Activated naive CD4-positive, alpha-beta T cell treated with anti-CD3 and anti-CD28 coated beads for 36 hours (primary cell): ENCODE data around the gene EFEMP1. TPM values are rescaled to one million over a fixed set of nuclear protein-coding genes. Genes with fewer than 3 reads are reported as not detected.
"Not testable (repeated sequence)": the region's sequence is repeated elsewhere in the genome, so short reads cannot be mapped to it uniquely, and the experiment has no call there.

Experiments
- CTCF ChIA-PET: fragments of 350-600 bp; sonication (Branson Sonifier 250); formaldehyde crosslinking; loops from one replicate; lab custom pipeline; 2021; ENCODE audit warnings: antibody characterized with exemption; lab: Charles Lee
- DNase-seq: peaks from one replicate; pipeline ENCODE4 v3.0.0-alpha.2; 2020
- H3K27ac Mint-ChIP-seq: one replicate; pipeline ENCODE4 v1.8.0; 2021; ENCODE audit warnings: mild to moderate bottlenecking, mixed read lengths
- H3K27me3 Mint-ChIP-seq: one replicate; pipeline ENCODE4 v1.8.0; 2021; ENCODE audit warnings: low read depth, mixed read lengths
- H3K36me3 Mint-ChIP-seq: one replicate; pipeline ENCODE4 v1.8.0; 2021; ENCODE audit warnings: low read depth, mixed read lengths
- H3K4me1 Mint-ChIP-seq: one replicate; pipeline ENCODE4 v1.8.0; 2021; ENCODE audit warnings: low read depth, mixed read lengths
- H3K4me3 Mint-ChIP-seq: one replicate; pipeline ENCODE4 v1.8.0; 2021; ENCODE audit warnings: mild to moderate bottlenecking, moderate library complexity, mixed read lengths
- H3K9me3 Mint-ChIP-seq: one replicate; pipeline ENCODE4 v1.8.0; 2021; ENCODE audit warnings: mixed read lengths
- intact Hi-C: fragments of 100-400 bp; cut with micrococcal nuclease; formaldehyde crosslinking; loops from one replicate; pipeline ENCODE4 v1.15.1; 2023
- total RNA-seq, 2 experiments: library from RNA; stranded (reverse); gene quantifications; one replicate each; pipeline ENCODE4 v1.2.3, GENCODE V29; 2021

EFEMP1 gene
- total RNA-seq, 2 experiments from 2014 or later = not detected

GRCh38 chr2:55844986-55845385 lies 78.6 kb downstream of the EFEMP1 start:
- Mint-ChIP-seq H3K36me3 (no peaks in the 10 kb centered on the region), H3K4me3 (no peak overlapping the region), H3K9me3 (no peaks in the 10 kb centered on the region), H3K27me3 (no peaks in the 10 kb centered on the region), H3K4me1 (no peaks in the 10 kb centered on the region), H3K27ac (no peak overlapping the region)
- CTCF ChIA-PET = no interaction called here
- intact Hi-C loops = no loop called here
- no peak for DNase-seq

GRCh38 chr2:55843994-55844345 lies 79.6 kb downstream of the EFEMP1 start:
- no peaks in the 10 kb centered on the region for H3K36me3 Mint-ChIP-seq
- CTCF ChIA-PET = no interaction called here
- H3K27ac Mint-ChIP-seq = no peak overlapping the region
- intact Hi-C loops = no loop called here
- no peaks in the 10 kb centered on the region for H3K9me3 Mint-ChIP-seq
- H3K4me3 Mint-ChIP-seq = no peak overlapping the region
- H3K4me1 Mint-ChIP-seq = no peaks in the 10 kb centered on the region
- no peaks in the 10 kb centered on the region for H3K27me3 Mint-ChIP-seq
- DNase-seq = no peak

GRCh38 chr2:55843096-55843993 lies 80.2 kb downstream of the EFEMP1 start:
- no peak overlapping the region for H3K27ac Mint-ChIP-seq
- DNase-seq = no peak
- no peaks in the 10 kb centered on the region for H3K4me1 Mint-ChIP-seq
- H3K36me3 Mint-ChIP-seq = no peaks in the 10 kb centered on the region
- H3K9me3 Mint-ChIP-seq = no peaks in the 10 kb centered on the region
- no peak overlapping the region for H3K4me3 Mint-ChIP-seq
- H3K27me3 Mint-ChIP-seq = no peaks in the 10 kb centered on the region
- intact Hi-C loops = no loop called here
- CTCF ChIA-PET = no interaction called here

GRCh38 chr2:55842046-55842445 lies 81.5 kb downstream of the EFEMP1 start:
- H3K4me1 Mint-ChIP-seq = no peaks in the 10 kb centered on the region
- no peaks in the 10 kb centered on the region for H3K27me3 Mint-ChIP-seq
- intact Hi-C loops = no loop called here
- H3K36me3 Mint-ChIP-seq = no peaks in the 10 kb centered on the region
- H3K4me3 Mint-ChIP-seq = no peak overlapping the region
- no peaks in the 10 kb centered on the region for H3K9me3 Mint-ChIP-seq
- no peak overlapping the region for H3K27ac Mint-ChIP-seq
- no peak for DNase-seq
- CTCF ChIA-PET = no interaction called here

GRCh38 chr2:55840460-55840859 lies 83.1 kb downstream of the EFEMP1 start:
- no peaks in the 10 kb centered on the region for H3K27me3 Mint-ChIP-seq
- no peaks in the 10 kb centered on the region for H3K9me3 Mint-ChIP-seq
- no peak overlapping the region for H3K27ac Mint-ChIP-seq
- H3K4me1 Mint-ChIP-seq = no peaks in the 10 kb centered on the region
- intact Hi-C loops = no loop called here
- CTCF ChIA-PET = no interaction called here
- no peak overlapping the region for H3K4me3 Mint-ChIP-seq
- H3K36me3 Mint-ChIP-seq = no peaks in the 10 kb centered on the region
- no peak for DNase-seq

- Mint-ChIP-seq H3K4me1 (no peaks in the 10 kb centered on the region), H3K27me3 (no peaks in the 10 kb centered on the region), H3K9me3 (no peaks in the 10 kb centered on the region), H3K36me3 (no peaks in the 10 kb centered on the region), H3K4me3 (no peak overlapping the region), H3K27ac (no peak overlapping the region)
- CTCF ChIA-PET = no interaction called here
- intact Hi-C loops = no loop called here
- DNase-seq = no peak
Measured at GRCh38 chr2:55839182-55839819, 84.3 kb downstream of the EFEMP1 start.

- Mint-ChIP-seq H3K36me3 (no peaks in the 10 kb centered on the region), H3K4me1 (no peaks in the 10 kb centered on the region), H3K4me3 (no peak overlapping the region), H3K27me3 (no peaks in the 10 kb centered on the region), H3K9me3 (no peaks in the 10 kb centered on the region), H3K27ac (no peak overlapping the region)
- no peak for DNase-seq
- intact Hi-C loops = no loop called here
- CTCF ChIA-PET = no interaction called here
Measured at GRCh38 chr2:55838653-55839052, 84.9 kb downstream of the EFEMP1 start.

- H3K4me1 Mint-ChIP-seq, CTCF ChIA-PET, H3K9me3 Mint-ChIP-seq, H3K27me3 Mint-ChIP-seq, H3K27ac Mint-ChIP-seq, H3K4me3 Mint-ChIP-seq, intact Hi-C loops, H3K36me3 Mint-ChIP-seq, DNase-seq: not testable (repeated sequence)
Measured at GRCh38 chr2:55838117-55838516, 85.5 kb downstream of the EFEMP1 start.

- CTCF ChIA-PET = no interaction called here
- H3K27me3 Mint-ChIP-seq = no peaks in the 10 kb centered on the region
- peaks cover 3% of the 10 kb centered on the region for H3K9me3 Mint-ChIP-seq
- H3K4me1 Mint-ChIP-seq = no peaks in the 10 kb centered on the region
- H3K27ac Mint-ChIP-seq = no peak overlapping the region
- intact Hi-C loops = no loop called here
- no peak for DNase-seq
- H3K4me3 Mint-ChIP-seq = no peak overlapping the region
- H3K36me3 Mint-ChIP-seq = no peaks in the 10 kb centered on the region
Measured at GRCh38 chr2:55837073-55837472, 86.5 kb downstream of the EFEMP1 start.

GRCh38 chr2:55831671-55832410 lies 91.7 kb downstream of the EFEMP1 start:
- intact Hi-C loops, H3K4me3 Mint-ChIP-seq, H3K27me3 Mint-ChIP-seq, DNase-seq, H3K27ac Mint-ChIP-seq, CTCF ChIA-PET, H3K9me3 Mint-ChIP-seq, H3K4me1 Mint-ChIP-seq, H3K36me3 Mint-ChIP-seq: not testable (repeated sequence)

- Mint-ChIP-seq H3K27me3 (no peaks in the 10 kb centered on the region), H3K4me3 (no peak overlapping the region), H3K27ac (no peak overlapping the region), H3K36me3 (no peaks in the 10 kb centered on the region), H3K4me1 (no peaks in the 10 kb centered on the region), H3K9me3 (peaks cover 4% of the 10 kb centered on the region)
- intact Hi-C loops = no loop called here
- CTCF ChIA-PET = no interaction called here
- no peak for DNase-seq
Measured at GRCh38 chr2:55827855-55828254, 95.7 kb downstream of the EFEMP1 start.

- H3K4me3 Mint-ChIP-seq, H3K4me1 Mint-ChIP-seq, intact Hi-C loops, H3K36me3 Mint-ChIP-seq, DNase-seq, H3K27ac Mint-ChIP-seq, H3K27me3 Mint-ChIP-seq, H3K9me3 Mint-ChIP-seq: not testable (repeated sequence)
- CTCF ChIA-PET = interaction anchor here (0.7 kb wide), 1 partner anchor 1674 kb away, joined by 3 read pairs; no protein-coding TSS in a partner anchor
Measured at GRCh38 chr2:55827428-55827827, 96.2 kb downstream of the EFEMP1 start.
